GM19025 (cell line): Measurements from ENCODE around the gene FLNB.
"Not testable (repeated sequence)": the region's sequence is repeated elsewhere in the genome, so short reads cannot be mapped to it uniquely, and the experiment has no call there.

ENCODE experiments used
- ATAC-seq: cut with Tn5 transposase; IDR thresholded peaks from one replicate; pipeline ENCODE4 v1.9.1; 2021; ENCODE audit warnings: mild to moderate bottlenecking, low read depth, moderate library complexity; ENCODE audit not compliant: unreplicated experiment

Gene FLNB

DNA sequence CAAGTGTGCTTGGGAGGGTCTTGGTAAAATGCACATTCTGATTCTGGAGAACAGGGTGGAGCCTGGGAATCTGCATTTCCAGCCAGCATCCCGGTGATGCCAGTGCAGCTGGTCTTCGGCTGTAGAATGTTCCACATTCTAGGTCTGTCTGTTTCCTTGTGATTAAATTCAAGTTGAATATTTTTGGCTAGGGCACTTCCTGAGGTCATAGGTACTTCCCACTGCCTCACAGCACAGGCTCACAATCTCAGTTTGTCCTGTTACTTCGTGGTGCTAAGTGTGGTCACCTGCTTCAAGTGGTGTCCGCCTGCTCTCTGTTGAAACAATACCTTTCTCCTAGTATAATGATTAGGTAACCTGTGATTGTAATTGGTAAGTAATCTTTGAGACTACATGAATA, 40.1 kb downstream of the FLNB start:
- ATAC-seq = no peak

DNA sequence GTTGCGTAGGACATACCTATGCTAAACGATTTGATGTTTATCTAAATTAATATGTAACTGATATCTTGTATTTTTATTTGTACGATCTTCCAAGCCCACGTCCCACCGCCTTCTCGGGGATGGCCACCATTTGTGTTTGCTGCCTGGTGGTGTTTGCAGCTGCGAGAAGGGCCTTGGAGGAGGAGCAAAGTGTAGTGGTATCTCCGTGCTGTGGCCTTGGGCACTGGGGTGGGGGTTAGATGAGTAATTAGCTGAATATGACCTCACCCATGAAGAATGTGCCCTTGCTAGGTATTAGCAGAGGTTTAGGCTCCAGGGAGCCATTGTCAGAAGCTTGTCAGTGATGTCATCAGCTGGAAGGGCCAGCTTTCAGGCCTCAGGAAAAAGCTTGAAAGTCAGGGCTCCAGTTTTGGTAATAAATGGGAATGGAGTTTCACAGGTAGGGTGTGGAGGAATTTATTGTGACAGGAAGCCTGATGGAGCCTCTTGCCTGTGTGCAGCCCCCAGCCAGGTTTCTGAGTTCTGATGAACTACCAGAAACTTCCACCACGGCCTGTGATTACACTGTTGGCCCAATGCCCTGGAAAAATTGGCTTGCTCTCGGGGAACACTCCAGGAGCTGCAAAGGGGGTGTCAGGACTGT, 41.0 kb downstream of the FLNB start:
- no peak for ATAC-seq

DNA sequence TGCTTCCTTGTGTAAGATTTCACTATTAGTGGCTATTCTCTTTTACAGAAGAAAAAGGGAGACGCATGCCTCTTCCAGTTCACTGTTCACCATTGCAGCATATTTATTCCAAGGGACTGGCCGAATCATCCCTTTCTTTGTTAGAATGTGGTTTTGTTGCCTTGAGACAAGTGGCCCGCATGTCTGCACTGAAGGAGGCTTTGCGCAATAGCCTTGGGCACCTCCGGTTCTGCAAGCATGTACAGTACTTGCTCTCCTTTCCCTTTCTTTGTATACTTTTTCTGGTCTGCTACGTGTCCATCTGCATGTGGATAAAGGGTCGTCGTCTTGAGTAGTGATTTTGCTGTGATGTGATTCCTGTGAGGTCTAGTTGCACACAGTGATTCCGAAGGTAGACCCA, 43.0 kb downstream of the FLNB start:
- ATAC-seq = no peak

DNA sequence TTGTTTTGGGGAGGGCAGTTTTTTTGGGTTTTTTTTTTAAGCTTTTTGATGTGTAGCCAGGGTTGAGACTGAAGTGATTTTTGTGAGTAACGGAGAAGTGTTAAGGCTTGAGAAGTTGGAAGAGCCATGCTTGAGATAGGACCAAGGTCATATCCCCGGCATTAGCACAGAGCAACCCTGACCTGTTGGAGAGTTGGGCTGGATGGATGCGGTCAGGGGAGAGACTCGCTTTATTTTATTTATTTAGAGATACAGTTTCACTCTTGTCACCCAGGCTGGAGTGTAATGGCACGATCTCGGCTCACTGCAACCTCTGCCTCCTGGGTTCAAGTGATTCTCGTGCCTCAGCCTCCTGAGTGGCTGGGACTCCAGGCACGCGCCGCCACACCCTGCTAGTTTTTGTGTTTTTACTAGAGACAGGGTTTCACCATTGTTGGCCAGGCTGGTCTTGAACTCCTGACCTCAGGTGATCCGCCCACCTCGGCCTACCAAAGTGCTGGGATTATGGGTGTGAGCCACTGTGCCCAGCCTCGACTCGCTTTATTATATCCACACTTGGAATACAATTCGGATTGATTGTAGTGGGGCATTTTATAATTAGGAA, 43.5 kb downstream of the FLNB start:
- not testable (repeated sequence) for ATAC-seq

DNA sequence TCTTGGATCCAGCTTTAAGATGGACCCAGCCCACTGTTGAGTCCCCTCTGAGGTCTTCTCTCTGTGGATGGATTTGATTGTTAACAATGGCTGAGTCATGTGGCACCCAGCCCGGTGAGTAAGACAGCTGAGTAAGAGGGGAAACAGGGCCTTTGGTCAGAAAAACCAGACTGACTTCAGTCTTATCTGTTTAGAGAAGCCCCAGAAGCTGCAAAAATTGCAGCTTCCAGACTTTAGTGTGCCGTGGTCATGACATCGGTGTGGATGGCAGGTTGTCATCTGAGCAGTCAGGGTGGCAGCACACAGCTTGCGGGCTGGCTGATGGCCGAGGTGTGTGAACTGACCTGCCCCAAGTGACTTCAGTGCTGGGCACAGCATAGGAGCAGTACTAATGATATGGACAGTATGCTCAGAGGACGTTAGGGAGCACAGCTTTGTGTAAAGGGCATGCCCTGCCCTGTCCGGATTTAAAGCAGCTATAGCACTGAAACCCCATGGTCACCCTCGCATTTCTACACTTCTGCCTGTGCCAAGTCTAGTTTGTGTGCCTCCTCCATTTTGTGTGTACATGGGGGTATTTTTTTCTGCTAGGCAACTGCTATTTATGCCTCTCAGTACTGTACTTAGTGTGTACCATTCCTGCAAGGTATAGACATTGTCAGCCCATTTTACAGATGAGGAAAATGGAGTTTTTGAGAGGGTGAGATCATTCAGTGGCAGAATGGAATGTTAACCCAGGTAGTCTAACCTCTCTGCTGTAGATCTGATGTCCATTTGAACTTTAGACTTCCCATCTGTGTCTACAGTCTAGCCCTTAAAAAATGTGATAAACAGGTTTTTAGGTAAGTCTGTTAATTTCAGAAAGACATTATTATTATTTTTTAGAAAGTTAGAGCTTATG, 44.4 kb downstream of the FLNB start:
- no peak for ATAC-seq

DNA sequence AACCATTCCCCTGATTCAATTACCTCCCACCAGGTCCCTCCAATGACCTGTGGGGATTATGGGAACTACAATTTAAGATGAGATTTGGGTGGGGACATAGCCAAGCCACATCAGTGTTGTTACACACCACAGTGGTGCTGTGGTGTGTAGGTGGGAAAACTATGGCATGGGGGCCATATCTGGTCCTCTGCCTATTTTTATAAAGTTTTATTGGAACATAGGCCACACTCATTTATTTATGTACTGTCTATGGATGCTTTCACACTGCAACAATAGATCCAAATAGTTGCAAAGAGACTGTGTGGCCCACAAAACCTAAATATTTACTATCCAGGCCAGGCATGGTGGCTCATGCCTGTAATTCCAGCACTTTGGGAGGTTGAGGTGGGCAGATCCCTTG, 46.4 kb downstream of the FLNB start:
- no peak for ATAC-seq

DNA sequence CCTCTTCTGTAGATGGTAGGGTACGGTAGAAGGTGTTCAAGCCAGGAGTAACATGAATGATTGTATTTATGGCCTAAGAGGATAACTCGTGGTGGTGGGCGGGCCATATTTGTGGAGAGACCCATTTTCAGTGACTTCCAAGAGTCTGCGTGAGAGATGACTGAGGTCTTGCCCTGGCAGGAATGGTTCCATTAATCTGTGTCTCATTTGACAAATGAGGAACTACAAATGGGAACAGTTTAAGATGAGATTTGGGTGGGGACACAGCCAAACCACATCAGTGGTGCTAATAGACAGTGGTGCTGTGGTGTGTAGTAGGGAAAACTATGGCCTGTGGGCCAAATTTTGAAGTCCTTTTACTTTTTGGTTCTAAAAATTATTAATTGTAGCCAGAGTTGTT, 47.1 kb downstream of the FLNB start:
- no peak for ATAC-seq

DNA sequence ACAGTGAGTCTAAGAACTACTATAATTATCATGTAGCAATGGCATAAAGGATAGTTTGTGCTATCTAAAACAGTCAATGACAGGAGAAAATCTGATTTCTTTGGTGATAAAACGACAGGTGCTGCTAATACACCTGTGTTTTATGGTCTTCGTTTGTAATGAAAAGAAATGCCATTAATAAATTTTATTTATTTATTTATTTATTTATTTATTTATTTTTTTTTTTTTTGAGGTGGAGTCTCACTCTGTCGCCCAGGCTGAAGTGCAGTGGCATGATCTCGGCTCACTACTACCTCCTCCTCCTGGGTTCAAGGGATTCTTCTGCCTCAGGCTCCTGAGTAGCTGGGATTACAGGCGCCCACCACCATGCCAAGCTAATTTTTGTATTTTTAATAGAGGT, 47.7 kb downstream of the FLNB start:
- ATAC-seq = not testable (repeated sequence)

DNA sequence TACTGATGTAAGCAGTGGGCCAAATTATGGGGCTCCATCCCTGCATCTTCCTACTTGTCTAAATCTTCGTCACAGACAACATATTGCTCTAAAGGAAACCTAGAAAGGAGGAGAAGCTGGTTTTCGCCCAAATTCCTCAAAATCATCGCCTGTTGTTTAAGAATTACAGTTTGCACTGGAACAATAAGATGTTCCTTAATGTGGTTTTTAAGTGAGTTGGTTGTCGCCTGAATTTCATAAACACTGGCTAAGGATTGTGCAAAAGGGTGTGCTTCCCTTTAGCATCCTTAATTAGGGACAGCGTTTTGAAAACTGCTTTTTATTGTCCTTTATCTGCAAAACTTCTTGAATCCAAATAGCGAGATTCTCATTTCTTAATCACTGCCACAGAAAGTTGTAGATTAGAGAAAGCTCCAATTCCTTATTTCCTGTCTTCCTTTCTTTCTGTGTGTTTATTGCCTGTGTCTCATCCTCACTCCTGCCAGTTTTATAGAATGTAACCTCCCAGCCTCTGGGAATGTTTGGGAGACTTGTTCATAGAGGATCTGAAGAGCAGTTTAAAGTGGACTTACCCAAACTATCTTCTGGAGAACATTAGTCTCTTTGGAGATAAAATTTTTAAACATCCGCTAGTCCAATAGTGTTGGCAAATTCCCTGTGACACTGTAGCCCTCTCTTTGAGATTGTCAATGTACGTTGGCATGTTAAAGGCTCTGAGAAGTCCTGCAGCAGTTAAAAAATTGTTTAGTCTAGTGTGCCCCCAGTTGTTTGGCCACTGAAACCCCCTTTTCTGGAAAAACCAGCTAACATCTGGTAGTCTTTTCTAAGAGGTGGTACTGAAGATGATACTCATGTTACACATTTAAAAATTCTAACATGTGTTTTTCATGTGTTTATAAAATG, 50.4 kb downstream of the FLNB start:
- no peak for ATAC-seq

DNA sequence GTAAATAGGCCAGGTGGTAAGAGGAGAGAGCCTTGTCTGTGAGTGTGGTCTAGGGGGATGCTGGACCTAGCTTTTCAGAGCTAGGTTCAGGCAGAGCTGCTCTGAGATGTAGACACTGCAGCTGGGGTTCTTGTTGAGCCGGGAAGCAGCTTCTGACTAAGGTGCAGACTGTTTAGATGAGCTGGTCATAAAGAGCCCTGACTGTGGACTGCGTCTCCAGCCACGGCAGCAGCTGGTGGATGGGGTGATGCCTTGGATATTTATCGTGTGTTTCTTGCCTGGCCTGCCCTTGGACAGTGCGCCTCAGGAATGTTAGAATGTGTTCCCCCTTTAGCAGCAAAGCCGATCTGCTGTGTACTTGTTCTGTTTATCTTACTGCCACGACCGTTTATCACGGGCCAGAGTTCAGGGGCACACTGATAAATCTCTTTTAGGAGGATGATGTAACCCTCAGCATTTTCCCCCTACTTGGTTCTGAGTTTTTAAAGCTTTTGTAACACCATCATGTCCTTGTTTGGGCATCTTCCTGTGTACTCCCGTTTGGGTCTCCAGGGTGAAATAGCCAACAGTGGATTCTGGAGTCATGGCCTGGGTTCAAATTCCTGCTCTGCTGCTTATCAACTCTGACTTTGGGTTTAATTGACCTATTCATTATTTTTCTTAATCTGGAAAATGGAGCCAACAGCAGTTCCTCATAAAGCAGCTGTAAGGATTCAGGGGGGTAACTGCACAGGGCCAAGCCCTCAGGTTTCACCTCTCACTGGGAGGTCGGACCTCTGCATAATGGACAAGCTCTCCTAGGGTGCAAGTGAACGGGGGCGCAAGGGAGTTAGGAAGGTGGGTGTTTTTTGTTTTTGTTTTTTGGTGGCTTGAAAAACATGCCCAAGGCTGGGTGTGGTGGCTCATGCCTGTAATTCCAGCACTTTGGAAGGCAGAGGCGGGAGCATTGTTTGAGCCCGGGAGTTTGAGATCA, 51.4 kb downstream of the FLNB start:
- ATAC-seq = no peak

DNA sequence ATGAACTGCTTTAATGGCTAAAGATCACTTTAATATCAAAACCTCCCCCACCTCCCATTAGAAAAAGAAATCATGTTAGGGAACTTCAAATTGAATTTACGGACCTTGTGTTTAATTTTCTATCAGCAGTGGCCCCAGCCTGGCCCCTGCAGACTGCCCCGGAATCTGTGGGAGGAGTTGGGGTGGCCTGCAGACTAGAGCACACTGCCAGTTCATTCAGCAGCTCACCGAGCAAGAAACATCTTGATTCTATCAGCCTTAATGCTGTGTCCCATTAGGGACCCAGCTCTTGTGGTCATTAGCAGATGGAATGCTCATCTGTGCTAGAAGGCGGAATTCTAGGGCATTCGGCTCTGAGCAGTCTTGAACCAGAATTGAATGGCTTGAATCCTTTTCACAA, 54.2 kb downstream of the FLNB start:
- ATAC-seq = no peak

DNA sequence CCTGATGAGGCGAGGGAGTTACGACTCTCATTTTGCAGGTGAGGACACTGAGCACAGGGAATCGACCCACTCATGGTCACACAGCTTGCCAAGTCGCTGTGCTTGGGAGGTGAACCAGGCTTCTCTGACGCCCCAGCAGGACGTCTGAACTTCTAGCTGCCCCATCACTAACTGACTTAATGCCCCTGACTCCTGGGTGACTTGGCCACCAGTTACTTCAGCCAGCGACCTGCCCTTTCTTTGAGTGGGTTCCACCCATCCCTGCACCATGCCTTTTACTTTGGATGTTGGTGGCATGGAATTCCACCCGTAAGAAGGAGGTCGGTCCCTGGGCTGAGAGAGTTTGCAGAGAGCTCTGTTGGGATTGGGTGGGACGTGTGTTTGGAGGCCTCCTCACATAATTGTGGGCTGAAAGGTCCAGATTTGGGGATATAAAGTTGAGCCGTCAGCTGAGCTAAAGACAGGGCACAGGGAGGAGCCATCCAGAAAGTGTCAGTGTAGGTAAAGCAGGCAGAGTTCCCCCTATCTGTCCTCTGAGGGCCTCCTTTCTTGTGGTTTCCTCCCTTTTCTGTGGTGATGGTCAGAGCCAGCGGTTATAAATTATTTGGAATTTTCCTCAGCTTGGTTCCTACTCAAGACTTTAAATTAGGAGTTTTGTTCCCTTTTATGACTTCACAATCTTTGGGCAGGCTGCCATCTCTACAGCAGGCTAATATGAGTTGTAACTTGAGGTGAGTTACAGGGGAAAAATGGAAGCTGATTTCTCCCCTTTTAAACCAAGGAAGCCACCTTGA, 55.0 kb downstream of the FLNB start:
- ATAC-seq = no peak

DNA sequence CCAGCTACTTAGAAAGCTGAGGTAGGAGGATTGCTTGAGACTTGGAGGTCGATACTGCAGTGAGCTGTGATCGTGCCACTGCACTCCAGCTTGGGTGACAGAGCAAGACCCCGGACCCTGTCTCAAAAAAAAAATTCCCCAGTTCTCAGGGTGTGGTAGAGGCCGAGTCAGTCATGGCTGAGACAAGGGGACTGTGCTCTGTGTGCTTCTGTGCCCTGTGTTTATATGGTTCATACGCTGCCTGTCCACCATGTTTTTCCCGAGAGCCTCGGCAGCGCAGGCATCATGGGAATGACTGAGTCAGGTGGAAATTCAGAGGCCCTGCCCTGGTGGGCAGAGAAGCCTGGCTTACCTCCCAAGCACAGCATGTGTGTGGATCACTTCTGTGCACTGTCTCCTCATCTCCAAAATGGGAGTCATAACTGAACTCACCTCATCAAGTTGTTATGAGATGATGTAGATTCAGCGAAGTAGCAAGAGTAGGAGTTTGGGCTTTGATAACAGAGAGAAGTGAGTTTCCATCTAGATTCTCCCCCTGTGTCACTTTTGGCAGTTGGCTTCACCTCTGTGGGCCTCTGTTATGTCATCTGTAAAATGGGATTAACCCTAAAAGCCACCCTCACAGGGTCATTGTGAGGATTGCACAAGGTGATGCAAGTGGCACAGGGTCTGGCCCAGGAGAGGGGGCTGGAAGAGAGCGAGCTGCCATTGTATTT, 56.9 kb downstream of the FLNB start:
- no peak for ATAC-seq

DNA sequence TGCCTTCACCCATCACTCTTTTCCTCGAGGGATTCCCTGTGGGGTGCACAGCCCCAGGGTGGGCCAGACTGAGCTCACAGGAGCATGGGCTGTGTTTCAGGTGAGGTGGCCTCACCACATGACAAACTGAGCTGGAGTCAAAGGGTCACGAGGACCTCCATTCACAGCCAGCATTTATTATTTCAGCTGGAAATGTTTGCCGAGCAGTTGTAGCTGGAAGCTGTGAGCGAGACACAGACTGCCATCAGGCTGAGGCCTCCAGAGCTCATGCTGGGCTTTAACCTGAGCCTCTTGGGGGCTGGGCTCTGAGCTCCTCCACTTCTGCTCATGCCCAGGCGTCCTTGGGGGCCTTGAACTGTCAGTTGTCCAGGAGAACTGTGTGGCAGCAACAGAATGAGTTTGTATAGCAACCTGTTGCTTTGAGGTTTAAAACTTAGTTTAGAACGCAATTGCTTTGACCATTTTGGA, 57.5 kb downstream of the FLNB start:
- ATAC-seq = no peak

DNA sequence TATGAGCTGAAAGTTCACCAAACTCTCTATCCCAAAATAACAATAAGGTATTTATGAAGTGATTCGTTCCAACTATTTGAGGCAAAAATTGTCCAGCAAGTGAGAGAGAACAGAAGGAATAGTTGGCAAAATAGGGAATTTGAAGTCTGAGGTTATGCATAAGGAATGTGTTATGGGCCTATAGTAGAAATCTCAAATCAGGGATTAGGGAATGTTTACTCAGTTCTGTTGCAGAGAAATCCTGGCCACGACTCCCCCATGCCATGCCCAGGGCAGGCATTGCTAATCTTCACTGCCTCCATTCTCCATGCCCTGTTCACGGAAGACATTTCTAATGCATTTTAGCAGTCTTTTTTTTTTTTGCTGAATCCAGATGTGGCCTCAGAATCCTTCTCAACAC, 58.6 kb downstream of the FLNB start:
- no peak for ATAC-seq

DNA sequence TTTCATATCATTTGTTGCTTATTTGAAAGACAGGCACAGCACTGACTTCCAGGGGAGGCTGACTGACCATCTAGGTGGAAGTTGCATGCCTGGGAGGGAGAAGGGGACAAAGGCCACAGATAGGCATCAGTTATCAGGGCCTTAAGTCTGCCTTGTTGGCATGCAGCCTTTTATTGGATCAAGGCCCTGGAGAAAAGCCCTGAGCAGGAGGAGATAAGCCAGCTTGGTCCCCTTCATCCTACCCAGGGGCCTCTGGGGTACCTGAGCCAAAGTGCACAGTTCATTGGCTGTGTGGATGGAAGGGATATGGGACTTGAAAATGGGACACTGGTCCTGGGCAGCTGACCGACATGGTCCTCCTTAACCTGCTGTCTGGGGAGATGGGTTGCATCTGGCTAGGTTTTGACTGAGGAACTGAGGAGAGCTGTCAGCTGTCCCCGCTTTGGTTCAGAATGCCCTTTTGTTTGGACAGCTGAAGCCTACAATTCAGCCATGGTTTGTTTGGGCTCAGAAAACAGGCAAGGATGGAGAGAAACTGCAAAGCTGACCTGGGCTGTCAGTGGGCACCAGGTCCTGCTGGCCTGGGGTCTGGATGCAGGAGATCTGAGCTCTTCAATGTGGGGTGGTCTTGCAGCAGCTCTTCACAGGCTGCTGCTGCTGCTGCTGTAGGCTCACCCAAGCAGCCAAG, 60.0 kb downstream of the FLNB start:
- ATAC-seq = no peak

DNA sequence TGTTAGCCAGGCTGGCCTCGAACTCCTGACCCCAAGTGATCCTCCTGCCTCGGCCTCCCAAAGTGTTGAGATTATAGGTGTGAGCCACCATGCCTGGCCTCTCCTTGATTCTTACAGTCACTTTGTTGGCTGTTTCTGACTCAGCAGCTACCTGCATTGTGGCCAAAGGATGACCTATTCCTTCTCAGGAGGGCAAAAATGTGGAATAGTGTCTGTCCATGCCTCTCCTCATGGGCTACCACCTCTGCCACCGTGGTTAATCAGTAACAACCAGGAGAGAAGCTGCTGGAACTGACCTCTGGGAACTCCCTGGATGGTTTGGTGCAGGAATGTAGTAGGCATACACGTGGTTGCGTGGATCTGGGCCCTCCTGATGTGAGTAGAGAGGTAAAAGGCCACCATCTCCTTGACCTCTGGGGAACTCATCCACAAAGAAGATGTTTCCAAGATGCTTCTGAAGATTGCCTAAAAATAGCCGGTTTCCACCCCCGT, 63.3 kb downstream of the FLNB start:
- no peak for ATAC-seq
